ENCODE data around the gene CLDN10. TPM values are rescaled to one million over a fixed set of nuclear protein-coding genes. Genes with fewer than 3 reads are reported as not detected.

Gene CLDN10
- total and polyA plus RNA-seq, 8 donors, result 1.3 to 2.1 TPM; not detected in 6

- Histone ChIP-seq H3K27ac (no peak overlapping the region), H3K36me3 (peaks cover 0 to 24% (median 9%) of the 10 kb centered on the region in 4 donors), H3K27me3 (no peaks in the 10 kb centered on the region), H3K9me3 (no peaks in the 10 kb centered on the region), H3K4me1 (peaks cover 0 to 12% (median 2%) of the 10 kb centered on the region in 4 donors), H3K4me3 (no peak overlapping the region)
- 86 to 93% (median 88%) methylated on average over 3 of the region's 3 CpGs for WGBS, 5 donors
- TF ChIP-seq EP300 (IDR thresholded peaks at IDR 0.05), result no peak
- no peak for TF ChIP-seq POLR2A (IDR thresholded peaks at IDR 0.05)
- TF ChIP-seq POLR2AphosphoS5 (IDR thresholded peaks at IDR 0.05), result no peak
- TF ChIP-seq CTCF (IDR thresholded peaks at IDR 0.05), result no peak
- DNase-seq, result no peak
- intact Hi-C loops (cut with DNase I; ENCODE audit: low total_unique reads), result no loop called here
Measured at GRCh38 chr13:95604556-95604915, 52.0 kb downstream of the CLDN10 start.

GRCh38 chr13:95605448-95606125 lies 53.1 kb downstream of the CLDN10 start:
- no peak for DNase-seq
- Histone ChIP-seq H3K27me3 (no peaks in the 10 kb centered on the region), H3K36me3 (peaks cover 0 to 16% (median 8%) of the 10 kb centered on the region in 4 donors), H3K4me1 (peaks cover 0 to 12% (median 2%) of the 10 kb centered on the region in 4 donors), H3K27ac (no peak overlapping the region), H3K9me3 (no peaks in the 10 kb centered on the region), H3K4me3 (no peak overlapping the region)
- 65 to 81% (median 70%) methylated on average over 3 of the region's 3 CpGs for WGBS, 5 donors
- intact Hi-C loops (cut with DNase I; ENCODE audit: low total_unique reads), result no loop called here
- no peak for TF ChIP-seq POLR2AphosphoS5 (IDR thresholded peaks at IDR 0.05)

GRCh38 chr13:95607366-95607765 lies 54.8 kb downstream of the CLDN10 start:
- Histone ChIP-seq H3K27ac (no peak overlapping the region), H3K27me3 (no peaks in the 10 kb centered on the region), H3K4me1 (peaks cover 0 to 12% (median 2%) of the 10 kb centered on the region in 4 donors), H3K36me3 (peaks cover 0 to 22% (median 6%) of the 10 kb centered on the region in 4 donors), H3K4me3 (no peak overlapping the region), H3K9me3 (no peaks in the 10 kb centered on the region)
- intact Hi-C loops (cut with DNase I; ENCODE audit: low total_unique reads), result no loop called here
- DNase-seq, result no peak
- TF ChIP-seq CTCF (IDR thresholded peaks at IDR 0.05) (no peak), POLR2AphosphoS5 (IDR thresholded peaks at IDR 0.05) (no peak), EP300 (IDR thresholded peaks at IDR 0.05) (no peak), POLR2A (IDR thresholded peaks at IDR 0.05) (no peak)
- 13 to 31% (median 19%) methylated on average over 1 of the region's 1 CpG for WGBS, 5 donors

GRCh38 chr13:95608640-95609323 lies 56.3 kb downstream of the CLDN10 start:
- Histone ChIP-seq H3K9me3 (no peaks in the 10 kb centered on the region), H3K27ac (no peak overlapping the region), H3K4me1 (peaks cover 0 to 10% (median 2%) of the 10 kb centered on the region in 4 donors), H3K36me3 (peaks cover 0 to 29% (median 7%) of the 10 kb centered on the region in 4 donors), H3K4me3 (no peak overlapping the region), H3K27me3 (no peaks in the 10 kb centered on the region)
- whole genome bisulfite sequencing, 5 donors, result 75 to 81% (median 78%) methylated on average over 6 of the region's 6 CpGs
- DNase-seq, result no peak
- no peak for TF ChIP-seq POLR2A (IDR thresholded peaks at IDR 0.05)
- no peak for TF ChIP-seq EP300 (IDR thresholded peaks at IDR 0.05)
- no peak for TF ChIP-seq CTCF (IDR thresholded peaks at IDR 0.05)
- TF ChIP-seq POLR2AphosphoS5 (IDR thresholded peaks at IDR 0.05), result no peak
- intact Hi-C loops (cut with DNase I; ENCODE audit: low total_unique reads), result no loop called here

Measured in stomach (tissue), 9 donors.